Loucy (cell line): ENCODE data around the gene RHBDF2.

Source experiments
- EZH2phosphoT487 ChIP-seq: fragments of 200-600 bp; IDR thresholded peaks from 2 replicates; pipeline ENCODE4 v1.6.1; 2018; ENCODE audit warnings: antibody characterized with exemption, mild to moderate bottlenecking, moderate library complexity, borderline replicate concordance
- TF ChIP-seq, protein P1 (sequence below): fragments of 200-600 bp; sonication (generic); conservative IDR thresholded peaks from 2 replicates; pipeline ENCODE4 v1.5.1; 2014; ENCODE audit warnings: mild to moderate bottlenecking, antibody characterized with exemption, low read length

DNA sequence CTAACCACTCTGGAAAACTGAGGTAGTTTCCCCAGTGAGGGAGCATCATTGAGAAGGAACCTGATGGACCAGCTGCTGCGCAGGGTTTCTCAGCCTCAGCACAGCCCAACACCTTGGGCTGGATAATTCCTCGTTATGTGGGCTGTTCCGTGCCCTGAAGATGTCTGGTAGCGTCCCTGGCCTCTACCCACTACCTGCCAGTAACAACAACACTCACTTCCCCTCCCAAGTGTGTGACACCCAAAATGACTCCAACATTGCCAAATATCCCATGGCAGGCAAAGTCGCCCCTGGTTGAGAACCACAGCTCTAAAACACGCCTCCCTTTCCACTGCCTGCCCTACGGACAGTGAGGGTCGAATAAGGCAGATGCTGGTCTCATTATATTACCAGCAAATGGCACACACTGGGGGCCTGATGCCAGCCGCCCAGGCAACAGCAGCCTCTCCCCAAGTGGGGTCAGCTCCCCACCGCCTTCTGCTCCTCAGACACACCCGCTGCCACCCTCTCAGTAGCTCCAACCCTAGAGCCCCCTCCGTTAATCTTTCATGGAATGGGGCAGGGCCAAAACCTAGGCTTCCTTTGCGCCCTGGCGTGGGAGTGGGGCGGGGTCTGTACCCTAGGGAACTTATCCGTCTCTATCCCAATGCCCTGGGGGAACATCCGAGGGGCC lies 1.0 kb downstream of the RHBDF2 start:
- TF ChIP-seq, protein P1, sequence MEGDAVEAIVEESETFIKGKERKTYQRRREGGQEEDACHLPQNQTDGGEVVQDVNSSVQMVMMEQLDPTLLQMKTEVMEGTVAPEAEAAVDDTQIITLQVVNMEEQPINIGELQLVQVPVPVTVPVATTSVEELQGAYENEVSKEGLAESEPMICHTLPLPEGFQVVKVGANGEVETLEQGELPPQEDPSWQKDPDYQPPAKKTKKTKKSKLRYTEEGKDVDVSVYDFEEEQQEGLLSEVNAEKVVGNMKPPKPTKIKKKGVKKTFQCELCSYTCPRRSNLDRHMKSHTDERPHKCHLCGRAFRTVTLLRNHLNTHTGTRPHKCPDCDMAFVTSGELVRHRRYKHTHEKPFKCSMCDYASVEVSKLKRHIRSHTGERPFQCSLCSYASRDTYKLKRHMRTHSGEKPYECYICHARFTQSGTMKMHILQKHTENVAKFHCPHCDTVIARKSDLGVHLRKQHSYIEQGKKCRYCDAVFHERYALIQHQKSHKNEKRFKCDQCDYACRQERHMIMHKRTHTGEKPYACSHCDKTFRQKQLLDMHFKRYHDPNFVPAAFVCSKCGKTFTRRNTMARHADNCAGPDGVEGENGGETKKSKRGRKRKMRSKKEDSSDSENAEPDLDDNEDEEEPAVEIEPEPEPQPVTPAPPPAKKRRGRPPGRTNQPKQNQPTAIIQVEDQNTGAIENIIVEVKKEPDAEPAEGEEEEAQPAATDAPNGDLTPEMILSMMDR, result no peak
- no peak for TF ChIP-seq EZH2phosphoT487
